ENCODE results near the gene RASGRP4. TPM values are rescaled to one million over a fixed set of nuclear protein-coding genes. Genes with fewer than 3 reads are reported as not detected.

The RASGRP4 gene
- total RNA-seq, 1 donor from 2014 or later, result 8.1 TPM

GRCh38 chr19:38377052-38377451 lies 49.0 kb downstream of the RASGRP4 start:
- Mint-ChIP-seq H3K27me3 (ENCODE audit: unreplicated experiment) (peaks cover 6% of the 10 kb centered on the region), H3K9me3 (ENCODE audit: unreplicated experiment) (no peaks in the 10 kb centered on the region), H3K36me3 (ENCODE audit: low read depth, unreplicated experiment) (peaks cover 19% of the 10 kb centered on the region), H3K4me1 (ENCODE audit: unreplicated experiment) (peaks cover 22% of the 10 kb centered on the region), H3K4me3 (ENCODE audit: unreplicated experiment) (peak overlapping the region; percentile 39), H3K27ac (ENCODE audit: unreplicated experiment) (no peak overlapping the region)
- DNase-seq (ENCODE audit: low spot score), result no peak
- no peak for TF ChIP-seq CTCF (IDR thresholded peaks at IDR 0.05; ENCODE audit: unreplicated experiment)

DNA sequence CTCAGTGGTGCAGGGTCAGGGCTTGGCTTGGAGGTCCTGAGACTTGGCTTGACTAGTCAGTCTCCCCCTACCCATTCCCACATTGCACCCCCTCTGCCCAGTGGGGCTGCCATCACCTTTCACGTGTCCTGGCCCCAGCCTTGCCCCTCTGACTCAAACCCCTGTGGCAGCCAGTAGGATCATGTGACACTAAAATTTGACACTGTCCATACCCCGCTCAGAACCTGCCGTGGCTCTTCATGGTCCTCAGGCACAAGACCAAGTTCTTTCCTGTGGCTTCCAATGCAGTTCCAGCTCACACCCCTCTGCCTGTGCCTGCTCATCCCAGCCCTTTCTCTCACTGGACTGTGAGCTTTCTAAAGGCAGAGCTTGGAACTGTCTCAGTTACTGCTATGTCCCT lies 49.4 kb downstream of the RASGRP4 start:
- peaks cover 22% of the 10 kb centered on the region for H3K4me1 Mint-ChIP-seq (ENCODE audit: unreplicated experiment)
- H3K27ac Mint-ChIP-seq (ENCODE audit: unreplicated experiment), result no peak overlapping the region
- H3K9me3 Mint-ChIP-seq (ENCODE audit: unreplicated experiment), result no peaks in the 10 kb centered on the region
- no peak for TF ChIP-seq CTCF (IDR thresholded peaks at IDR 0.05; ENCODE audit: unreplicated experiment)
- H3K27me3 Mint-ChIP-seq (ENCODE audit: unreplicated experiment), result peaks cover 5% of the 10 kb centered on the region
- H3K4me3 Mint-ChIP-seq (ENCODE audit: unreplicated experiment), result peak overlapping the region; percentile 39
- H3K36me3 Mint-ChIP-seq (ENCODE audit: low read depth, unreplicated experiment), result peaks cover 14% of the 10 kb centered on the region
- DNase-seq (ENCODE audit: low spot score), result no peak

DNA sequence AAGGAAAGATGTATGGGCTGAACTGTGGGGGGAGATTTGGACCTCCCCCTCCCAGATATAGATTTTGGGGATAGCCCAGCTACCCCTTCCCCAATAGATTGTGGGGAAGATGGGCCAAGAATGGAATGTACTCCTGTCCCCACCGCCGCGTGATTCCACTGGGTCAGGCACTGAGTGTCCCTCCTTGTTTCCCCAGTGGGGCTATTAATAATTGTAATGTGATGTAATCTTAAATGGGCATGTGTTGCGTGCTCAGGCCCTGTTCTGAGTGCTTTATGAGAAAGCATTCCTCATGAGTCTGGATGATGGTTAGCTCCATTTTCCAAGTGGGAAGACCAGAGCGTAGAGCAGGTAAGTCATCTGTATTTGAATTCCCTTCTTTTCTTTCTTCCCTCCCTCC lies 50.3 kb downstream of the RASGRP4 start:
- H3K27ac Mint-ChIP-seq (ENCODE audit: unreplicated experiment), result peak overlapping the region; percentile 95

GRCh38 chr19:38375098-38375493 lies 50.9 kb downstream of the RASGRP4 start:
- Mint-ChIP-seq H3K27me3 (ENCODE audit: unreplicated experiment) (peaks cover 4% of the 10 kb centered on the region), H3K27ac (ENCODE audit: unreplicated experiment) (peak overlapping the region; percentile 95), H3K4me1 (ENCODE audit: unreplicated experiment) (peaks cover 22% of the 10 kb centered on the region), H3K36me3 (ENCODE audit: low read depth, unreplicated experiment) (peaks cover 5% of the 10 kb centered on the region), H3K9me3 (ENCODE audit: unreplicated experiment) (no peaks in the 10 kb centered on the region), H3K4me3 (ENCODE audit: unreplicated experiment) (peak overlapping the region; percentile 99)
- DNase-seq (ENCODE audit: low spot score), result no peak
- TF ChIP-seq CTCF (IDR thresholded peaks at IDR 0.05; ENCODE audit: unreplicated experiment), result no peak

More for the DNA sequence above, 50.3 kb downstream of the RASGRP4 start:
- H3K36me3 Mint-ChIP-seq (ENCODE audit: low read depth, unreplicated experiment), result peaks cover 8% of the 10 kb centered on the region
- peaks cover 22% of the 10 kb centered on the region for H3K4me1 Mint-ChIP-seq (ENCODE audit: unreplicated experiment)
- peak overlapping the region; percentile 99 for H3K4me3 Mint-ChIP-seq (ENCODE audit: unreplicated experiment)
- no peak for DNase-seq (ENCODE audit: low spot score)
- peaks cover 4% of the 10 kb centered on the region for H3K27me3 Mint-ChIP-seq (ENCODE audit: unreplicated experiment)
- TF ChIP-seq CTCF (IDR thresholded peaks at IDR 0.05; ENCODE audit: unreplicated experiment), result no peak
- H3K9me3 Mint-ChIP-seq (ENCODE audit: unreplicated experiment), result no peaks in the 10 kb centered on the region

GRCh38 chr19:38374332-38375097 lies 51.5 kb downstream of the RASGRP4 start, which contains the start of gene PSMD8:
TSS of gene PSMD8 (plus strand) at chr19:38374571. CDS start at chr19:38374602, 31 bp downstream.
- Mint-ChIP-seq H3K27ac (ENCODE audit: unreplicated experiment) (peak within 1 kb of the TSS; percentile 95), H3K9me3 (ENCODE audit: unreplicated experiment) (no peaks in the 10 kb centered on the region), H3K36me3 (ENCODE audit: low read depth, unreplicated experiment) (peaks cover 3% of the 10 kb centered on the region), H3K4me1 (ENCODE audit: unreplicated experiment) (peaks cover 22% of the 10 kb centered on the region), H3K27me3 (ENCODE audit: unreplicated experiment) (peaks cover 3% of the 10 kb centered on the region), H3K4me3 (ENCODE audit: unreplicated experiment) (peak within 1 kb of the TSS; percentile 99)
- DNase-seq (ENCODE audit: low spot score), result peak; percentile 98
- no peak for TF ChIP-seq CTCF (IDR thresholded peaks at IDR 0.05; ENCODE audit: unreplicated experiment)
